Right atrium auricular region (tissue), 2 donors: ENCODE results near the gene STIP1. TPM values are rescaled to one million over a fixed set of nuclear protein-coding genes. Genes with fewer than 3 reads are reported as not detected.

Experiments used
- DNase-seq: peaks from one replicate; pipeline ENCODE4 v3.0.0-alpha.2; 2019; ENCODE audit warnings: low spot score
- H3K27ac ChIP-seq, 2 donors: fragments of 200-600 bp; sonication (generic); 1 replicate in 1 of 2; 2 replicates in 1 of 2; pipeline ENCODE4 v1.5.1; 2016 to 2019
- H3K27me3 ChIP-seq, 2 donors: fragments of 200-600 bp; sonication (generic); one replicate each; pipeline versions ENCODE4 v1.5.1 to v1.6.0; 2017 to 2019
- H3K36me3 ChIP-seq: fragments of 200-600 bp; sonication (generic); one replicate; pipeline ENCODE4 v1.5.1; 2016
- H3K4me1 ChIP-seq, 2 donors: fragments of 200-600 bp; sonication (generic); one replicate each; pipeline versions ENCODE4 v1.5.1 to v1.6.0; 2017 to 2019
- H3K4me3 ChIP-seq, 2 donors: fragments of 200-600 bp; sonication (generic); 1 replicate in 1 of 2; 2 replicates in 1 of 2; pipeline ENCODE4 v1.5.1; 2017 to 2019; ENCODE audit warnings: mild to moderate bottlenecking in 1 of 2, moderate library complexity in 1 of 2
- H3K9me3 ChIP-seq, 2 donors: fragments of 200-600 bp; sonication (generic); one replicate each; pipeline ENCODE4 v1.5.1; 2019
- CTCF ChIP-seq, 2 donors: fragments of 200-600 bp; sonication (generic); IDR thresholded peaks; one replicate each; pipeline ENCODE4 v1.5.1; 2019; ENCODE audit warnings: antibody characterized with exemption in 2 of 2
- total RNA-seq, 2 donors: library from RNA; depleted of rRNA; stranded (reverse); fragments of >200 nt; gene quantifications; one replicate each; pipeline ENCODE4 v1.1.0, GENCODE V29; 2016

Gene STIP1
- total RNA-seq = 100 to 1,000 TPM in 1 of 2 donors, 10 to 100 TPM in 1; 88.9 to 114 TPM

GRCh38 chr11:64185693-64186491 lies at the start of gene STIP1:
STIP1 (plus strand) TSS chr11:64186171; CDS start chr11:64186262, 91 bp downstream.
- Histone ChIP-seq H3K27ac (peak within 1 kb of the TSS; percentile 94 to 95), H3K4me3 (peak within 1 kb of the TSS; percentile 53 to 62), H3K4me1 (peaks cover 0 to 61% of the 10 kb centered on the region in 2 donors), H3K36me3 (peaks cover 4% of the 10 kb centered on the region), H3K27me3 (no peaks in the 10 kb centered on the region), H3K9me3 (no peaks in the 10 kb centered on the region)
- DNase-seq = peak; percentile 100
- TF ChIP-seq CTCF (IDR thresholded peaks at IDR 0.05) = no peak

GRCh38 chr11:64136765-64137441 lies 49.1 kb upstream of the STIP1 start:
- H3K36me3 ChIP-seq = no peaks in the 10 kb centered on the region
- no peak overlapping the region for H3K27ac ChIP-seq
- no peaks in the 10 kb centered on the region for H3K27me3 ChIP-seq
- no peak for DNase-seq
- H3K4me3 ChIP-seq = no peak overlapping the region
- TF ChIP-seq CTCF (IDR thresholded peaks at IDR 0.05) = no peak
- peaks cover 0 to 19% of the 10 kb centered on the region in 2 donors for H3K4me1 ChIP-seq
- H3K9me3 ChIP-seq = no peaks in the 10 kb centered on the region

GRCh38 chr11:64138398-64138797 lies 47.6 kb upstream of the STIP1 start:
- Histone ChIP-seq H3K4me1 (peaks cover 0 to 7% of the 10 kb centered on the region in 2 donors), H3K27me3 (no peaks in the 10 kb centered on the region), H3K4me3 (no peak overlapping the region), H3K9me3 (no peaks in the 10 kb centered on the region), H3K36me3 (no peaks in the 10 kb centered on the region), H3K27ac (no peak overlapping the region)
- no peak for TF ChIP-seq CTCF (IDR thresholded peaks at IDR 0.05)
- DNase-seq = no peak

DNA sequence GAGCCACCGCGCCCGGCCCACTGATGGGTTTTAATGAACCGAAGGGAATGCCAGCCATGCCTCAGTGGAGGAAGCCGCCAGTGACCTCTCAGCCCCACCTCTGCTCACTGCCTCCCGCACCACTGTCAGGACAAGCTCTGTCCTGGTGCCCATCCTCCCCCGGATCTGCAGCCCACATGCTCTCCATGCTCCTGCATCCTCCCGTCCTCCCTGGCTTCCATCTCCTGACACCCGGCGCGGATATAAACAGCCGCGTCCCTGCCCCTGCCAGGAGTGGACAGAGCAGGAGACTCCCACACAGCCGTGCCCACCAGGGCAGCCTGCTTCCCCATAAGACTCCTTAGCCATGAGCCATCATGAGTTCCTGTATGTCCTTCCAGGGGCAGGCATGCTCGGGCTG lies 46.9 kb upstream of the STIP1 start:
- no peak overlapping the region for H3K4me3 ChIP-seq
- no peak for DNase-seq
- H3K27ac ChIP-seq = no peak overlapping the region
- H3K9me3 ChIP-seq = no peaks in the 10 kb centered on the region
- no peak for TF ChIP-seq CTCF (IDR thresholded peaks at IDR 0.05)
- H3K4me1 ChIP-seq = peaks cover 0 to 7% of the 10 kb centered on the region in 2 donors
- H3K27me3 ChIP-seq = no peaks in the 10 kb centered on the region
- H3K36me3 ChIP-seq = no peaks in the 10 kb centered on the region

- H3K36me3 ChIP-seq = no peaks in the 10 kb centered on the region
- no peaks in the 10 kb centered on the region for H3K9me3 ChIP-seq
- H3K4me3 ChIP-seq = no peak overlapping the region
- H3K4me1 ChIP-seq = peaks cover 0 to 7% of the 10 kb centered on the region in 2 donors
- no peak for DNase-seq
- no peak for TF ChIP-seq CTCF (IDR thresholded peaks at IDR 0.05)
- no peak overlapping the region for H3K27ac ChIP-seq
- no peaks in the 10 kb centered on the region for H3K27me3 ChIP-seq
Measured at GRCh38 chr11:64140082-64140481, 45.9 kb upstream of the STIP1 start.
